Measurements from ENCODE around the gene DAPK2.

DAPK2 gene

DNA sequence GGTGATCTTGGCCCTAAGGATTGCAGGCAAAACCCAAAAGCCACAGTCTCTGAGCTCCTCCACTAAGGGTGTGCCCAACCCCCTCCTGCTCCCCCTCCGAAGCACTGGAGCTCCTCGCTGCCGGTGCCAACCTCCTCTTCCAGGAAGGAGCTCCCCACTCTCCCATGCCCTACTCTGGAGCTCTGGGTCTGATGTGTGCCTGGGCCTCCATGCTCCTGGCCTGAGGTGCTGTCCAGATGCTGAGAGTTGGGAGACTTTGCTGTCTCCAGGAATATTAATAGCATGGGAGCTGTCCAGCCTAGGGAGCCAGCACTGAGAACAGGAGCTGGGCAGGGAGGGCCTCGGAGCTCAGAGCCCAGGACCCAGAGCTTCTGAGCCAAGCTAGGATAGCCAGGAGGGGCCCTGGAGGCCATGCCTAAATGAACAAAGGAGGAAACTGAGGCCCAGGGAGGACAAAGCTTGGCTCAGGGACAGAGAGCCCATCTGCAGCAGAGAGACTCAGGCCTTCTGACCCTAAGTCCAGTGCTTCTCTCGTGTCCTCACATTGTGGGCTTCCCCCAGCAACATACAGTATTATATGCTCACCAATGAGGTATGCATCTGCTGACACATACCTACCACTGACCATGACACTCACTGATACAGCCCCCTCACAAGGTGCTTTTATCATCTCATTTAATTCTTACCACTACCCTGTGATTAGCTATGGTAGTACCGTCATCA lies 175.6 kb downstream of the DAPK2 start:
- DNase-seq (ENCODE audit: low read depth in 2 of 2) = peak; percentile 69 to 71

GRCh38 chr15:63870043-63870394 lies 176.3 kb downstream of the DAPK2 start:
- DNase-seq (ENCODE audit: low read depth in 2 of 2) = no peak

GRCh38 chr15:63869371-63870042 lies 176.8 kb downstream of the DAPK2 start:
- DNase-seq (ENCODE audit: low read depth in 2 of 2) = no peak

- no peak for DNase-seq (ENCODE audit: low read depth in 2 of 2)
Measured at GRCh38 chr15:63864186-63864585, 182.1 kb downstream of the DAPK2 start.

- no peak for DNase-seq (ENCODE audit: low read depth in 2 of 2)
Measured at GRCh38 chr15:63861946-63862517, 184.3 kb downstream of the DAPK2 start.

GRCh38 chr15:63860555-63860954 lies 185.7 kb downstream of the DAPK2 start:
- DNase-seq (ENCODE audit: low read depth in 2 of 2) = no peak

- no peak for DNase-seq (ENCODE audit: low read depth in 2 of 2)
Measured at GRCh38 chr15:63860155-63860554, 186.1 kb downstream of the DAPK2 start.

- peak; percentile 31 to 37 for DNase-seq (ENCODE audit: low read depth in 2 of 2)
Measured at GRCh38 chr15:63858881-63859280, 187.4 kb downstream of the DAPK2 start.

DNA sequence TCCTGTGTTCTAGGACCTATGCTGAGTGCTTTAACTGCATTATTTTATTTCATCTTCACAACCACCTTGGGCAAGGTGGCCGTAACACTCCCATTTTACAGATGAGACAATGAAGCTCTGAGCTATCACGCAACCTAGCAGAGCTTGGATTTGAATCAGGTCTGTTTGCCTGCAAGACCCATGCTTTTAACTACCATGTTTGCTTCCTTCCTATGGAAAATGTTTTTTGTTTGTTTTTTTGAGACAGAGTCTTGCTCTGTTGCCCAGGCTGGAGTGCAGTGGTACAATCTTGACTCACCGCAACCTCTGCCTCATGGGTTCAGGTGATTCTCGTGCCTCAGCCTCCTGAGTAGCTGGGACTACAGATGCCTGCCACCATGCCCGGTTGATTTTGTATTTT lies 187.8 kb downstream of the DAPK2 start:
- no peak for DNase-seq (ENCODE audit: low read depth in 2 of 2)

- no peak for DNase-seq (ENCODE audit: low read depth in 2 of 2)
Measured at GRCh38 chr15:63857461-63857856, 188.8 kb downstream of the DAPK2 start.

All from fibroblast of skin of left quadriceps (primary cell).